NCI-H2196 treated with DMSO at 0.1 percent for 48 hours (cell line): ENCODE measurements around the gene ZACN.
"Not testable (repeated sequence)": the region's sequence is repeated elsewhere in the genome, so short reads cannot be mapped to it uniquely, and the experiment has no call there.

ENCODE experiments used
- DNase-seq: peaks from one replicate; lab custom pipeline; 2025; ENCODE audit not compliant: unreplicated experiment; lab: John Stamatoyannopoulos, UW

Gene ZACN

GRCh38 chr17:76078860-76079534 lies at the start of gene ZACN:
TSS of gene ZACN (plus strand) at chr17:76079182. CDS start at chr17:76079265, 83 bp downstream.
- no peak for DNase-seq

GRCh38 chr17:76032073-76032779 lies 46.8 kb upstream of the ZACN start:
- no peak for DNase-seq

- no peak for DNase-seq
Observed at GRCh38 chr17:76032780-76033108, 46.2 kb upstream of the ZACN start.

- no peak for DNase-seq
Observed at GRCh38 chr17:76033139-76033538, 45.8 kb upstream of the ZACN start.

GRCh38 chr17:76034428-76035350 lies 44.3 kb upstream of the ZACN start:
- DNase-seq, result no peak

GRCh38 chr17:76036497-76037261 lies 42.3 kb upstream of the ZACN start:
- DNase-seq, result peak; percentile 44

- no peak for DNase-seq
Observed at GRCh38 chr17:76038050-76038449, 40.9 kb upstream of the ZACN start.

GRCh38 chr17:76039121-76039520 lies 39.9 kb upstream of the ZACN start:
- no peak for DNase-seq

- DNase-seq, result no peak
Observed at GRCh38 chr17:76040376-76040775, 38.6 kb upstream of the ZACN start.

GRCh38 chr17:76042868-76043267 lies 36.1 kb upstream of the ZACN start:
- not testable (repeated sequence) for DNase-seq

- DNase-seq, result not testable (repeated sequence)
Observed at GRCh38 chr17:76044475-76045007, 34.4 kb upstream of the ZACN start.

GRCh38 chr17:76046064-76046463 lies 32.9 kb upstream of the ZACN start:
- DNase-seq, result no peak

- no peak for DNase-seq
Observed at GRCh38 chr17:76048025-76048605, 30.9 kb upstream of the ZACN start.

- no peak for DNase-seq
Observed at GRCh38 chr17:76048711-76049110, 30.3 kb upstream of the ZACN start.

- DNase-seq, result no peak
Observed at GRCh38 chr17:76049239-76049638, 29.7 kb upstream of the ZACN start.

GRCh38 chr17:76049836-76050537 lies 29.0 kb upstream of the ZACN start:
- no peak for DNase-seq

- DNase-seq, result no peak
Observed at GRCh38 chr17:76050538-76051467, 28.2 kb upstream of the ZACN start.

GRCh38 chr17:76051561-76051960 lies 27.4 kb upstream of the ZACN start:
- DNase-seq, result no peak
